Stimulated activated CD8-positive, alpha-beta memory T cell treated with anti-CD3 and anti-CD28 coated beads, Interleukin-2, amount 100 ng/mL, for 1 hour (primary cell): ENCODE results near the gene LARGE2.

Experiments
- DNase-seq, 2 donors: peaks; one replicate each; pipeline ENCODE4 v3.0.0-alpha.2; 2020; ENCODE audit warnings: low read depth in 2 of 2

The LARGE2 gene

GRCh38 chr11:45959851-45960250 is 37.4 kb downstream of the LARGE2 start:
- no peak for DNase-seq

- no peak for DNase-seq
Measured at GRCh38 chr11:45960387-45961095, 38.1 kb downstream of the LARGE2 start.

GRCh38 chr11:45961751-45962240 is 39.3 kb downstream of the LARGE2 start:
- no peak for DNase-seq

GRCh38 chr11:45964911-45965389 is 42.5 kb downstream of the LARGE2 start:
- peak; percentile 37 for DNase-seq

GRCh38 chr11:45967506-45967905 is 45.0 kb downstream of the LARGE2 start:
- no peak for DNase-seq

GRCh38 chr11:45968901-45969300 is 46.4 kb downstream of the LARGE2 start:
- no peak for DNase-seq

GRCh38 chr11:45973601-45974000 is 51.1 kb downstream of the LARGE2 start:
- no peak for DNase-seq

GRCh38 chr11:45974806-45975205 is 52.4 kb downstream of the LARGE2 start:
- DNase-seq, result no peak
